ENCODE data around the gene GARS1.

DNA sequence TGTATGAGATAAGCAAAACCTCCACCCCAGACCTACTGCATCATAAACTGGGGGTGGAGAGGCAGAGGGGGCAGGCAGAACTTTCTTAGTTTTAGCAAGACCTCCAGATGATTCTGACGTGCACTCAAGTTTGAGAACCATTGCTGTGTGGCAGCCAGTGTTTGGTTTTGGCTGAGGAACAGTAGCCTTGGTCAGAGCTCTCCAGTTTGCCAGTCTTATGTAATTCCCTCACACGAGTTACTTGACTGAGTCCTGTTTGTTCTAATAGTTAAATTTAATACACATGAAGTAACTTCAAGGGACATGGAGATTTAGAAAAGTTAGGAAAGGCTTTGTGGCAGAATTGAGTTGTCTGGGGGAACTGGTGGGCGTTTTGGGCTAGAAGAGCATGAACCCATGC lies 38.5 kb downstream of the GARS1 start:
- TF ChIP-seq YY1 (IDR thresholded peaks at IDR 0.05; ENCODE audit: insufficient read depth, insufficient read length) (no peak), SUZ12 (IDR thresholded peaks at IDR 0.05; ENCODE audit: extremely low read depth, insufficient read depth, insufficient read length) (no peak), ZNF274 (IDR thresholded peaks at IDR 0.05; ENCODE audit: low read depth, low read length) (no peak)
